Measurements from ENCODE around the gene NTF3.

The NTF3 gene

DNA sequence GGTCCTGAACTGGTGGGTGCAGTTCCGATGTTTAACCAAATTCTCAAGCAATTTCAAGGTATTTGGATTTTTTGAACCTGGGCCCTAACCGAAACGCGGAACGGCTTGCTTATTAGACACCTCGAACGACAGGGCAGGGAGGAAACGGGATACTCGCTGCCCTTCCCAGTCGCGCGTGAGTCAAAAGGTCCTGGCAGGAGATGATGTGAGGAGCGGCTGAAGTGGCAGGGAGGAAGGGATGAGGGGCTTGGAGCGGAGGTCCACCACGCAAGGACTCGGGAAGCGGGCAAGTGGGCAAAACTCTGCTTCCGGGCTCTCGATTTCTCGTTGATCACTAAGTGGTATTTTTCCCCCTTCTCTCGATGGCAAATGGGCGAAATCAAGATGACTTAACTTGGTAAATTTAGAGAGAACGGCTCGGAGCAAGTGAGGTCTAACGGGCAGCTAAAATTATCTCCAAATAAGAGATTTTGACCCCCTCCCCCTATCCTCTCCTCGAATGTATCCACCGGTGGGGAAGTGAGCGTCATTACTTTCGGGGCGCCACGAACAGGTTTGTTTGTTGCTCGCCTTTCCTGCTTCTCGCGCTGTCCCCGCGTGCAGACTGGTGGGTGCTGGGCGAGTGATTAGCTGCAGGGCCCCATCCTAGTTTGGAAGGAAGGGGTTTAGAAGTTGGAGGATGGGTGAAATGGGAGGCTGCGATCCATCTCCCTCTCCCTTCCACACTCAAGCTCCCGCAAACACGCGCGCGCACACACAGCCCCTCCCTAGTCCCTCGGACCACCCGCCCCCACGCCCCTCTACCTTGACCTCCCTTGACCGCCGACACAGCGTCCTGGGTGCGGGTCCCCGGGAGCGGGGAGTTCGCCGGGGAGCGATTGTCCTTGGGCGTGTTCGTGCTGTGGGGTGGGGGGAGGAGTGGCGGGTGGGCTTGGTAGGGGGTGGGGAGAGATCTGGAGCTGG, 986 bp upstream of the NTF3 start:
- no peak for DNase-seq (ENCODE audit: low spot score)
- CTCF ChIA-PET = no interaction called here
- POLR2A ChIA-PET (ENCODE audit: low non-redundant PET) = no interaction called here
- H3K27ac ChIP-seq = no peak overlapping the region
- TF ChIP-seq, protein P1, sequence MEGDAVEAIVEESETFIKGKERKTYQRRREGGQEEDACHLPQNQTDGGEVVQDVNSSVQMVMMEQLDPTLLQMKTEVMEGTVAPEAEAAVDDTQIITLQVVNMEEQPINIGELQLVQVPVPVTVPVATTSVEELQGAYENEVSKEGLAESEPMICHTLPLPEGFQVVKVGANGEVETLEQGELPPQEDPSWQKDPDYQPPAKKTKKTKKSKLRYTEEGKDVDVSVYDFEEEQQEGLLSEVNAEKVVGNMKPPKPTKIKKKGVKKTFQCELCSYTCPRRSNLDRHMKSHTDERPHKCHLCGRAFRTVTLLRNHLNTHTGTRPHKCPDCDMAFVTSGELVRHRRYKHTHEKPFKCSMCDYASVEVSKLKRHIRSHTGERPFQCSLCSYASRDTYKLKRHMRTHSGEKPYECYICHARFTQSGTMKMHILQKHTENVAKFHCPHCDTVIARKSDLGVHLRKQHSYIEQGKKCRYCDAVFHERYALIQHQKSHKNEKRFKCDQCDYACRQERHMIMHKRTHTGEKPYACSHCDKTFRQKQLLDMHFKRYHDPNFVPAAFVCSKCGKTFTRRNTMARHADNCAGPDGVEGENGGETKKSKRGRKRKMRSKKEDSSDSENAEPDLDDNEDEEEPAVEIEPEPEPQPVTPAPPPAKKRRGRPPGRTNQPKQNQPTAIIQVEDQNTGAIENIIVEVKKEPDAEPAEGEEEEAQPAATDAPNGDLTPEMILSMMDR (conservative IDR thresholded peaks at IDR 0.05; ENCODE audit: low read depth) = no peak

DNA sequence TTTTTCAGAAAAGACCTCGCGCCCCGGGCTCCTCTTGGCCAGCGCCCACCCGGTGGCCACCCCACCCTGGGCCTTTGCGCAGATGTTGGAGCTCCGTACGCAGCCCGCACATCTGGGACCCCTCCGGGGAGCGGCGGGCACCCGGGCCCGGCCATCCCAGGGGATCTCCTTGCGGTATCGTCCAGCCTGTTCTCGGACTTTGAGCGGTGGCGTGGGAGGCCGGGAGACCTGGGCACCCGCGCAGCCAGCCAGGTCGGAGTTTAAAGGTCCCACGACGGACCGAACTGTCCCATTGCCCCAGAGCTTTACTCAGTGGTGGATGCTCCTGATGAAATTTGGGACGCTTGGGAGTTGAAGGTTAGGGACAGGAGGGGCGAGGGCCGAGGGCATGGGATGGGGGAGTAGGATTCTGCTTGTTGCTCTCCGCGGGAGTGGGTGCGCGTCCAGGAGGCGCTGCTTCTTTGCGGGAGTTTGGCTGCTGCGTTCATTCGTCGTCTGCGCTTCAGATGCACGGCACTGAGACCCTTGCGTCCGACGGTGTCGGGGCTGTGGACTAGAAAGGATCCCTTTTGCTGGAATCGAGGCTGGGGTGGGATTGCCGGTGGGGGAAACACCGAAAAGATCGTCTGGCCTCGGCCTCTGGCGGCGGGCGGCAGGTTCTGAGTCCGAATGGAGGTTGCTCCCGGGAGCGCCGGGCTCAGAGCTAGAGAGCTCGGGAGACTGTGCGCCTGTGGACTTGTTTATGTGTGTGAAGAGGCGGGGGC, 1.4 kb downstream of the NTF3 start:
- H3K27ac ChIP-seq = no peak overlapping the region
- ChIA-PET CTCF (interaction anchor here (0.9 kb wide), 1 partner anchor 10 kb away, joined by 3 read pairs; no protein-coding TSS in a partner anchor), POLR2A (ENCODE audit: low non-redundant PET) (no interaction called here)
- no peak for DNase-seq (ENCODE audit: low spot score)
- TF ChIP-seq, protein P1 (conservative IDR thresholded peaks at IDR 0.05; ENCODE audit: low read depth) = no peak

DNA sequence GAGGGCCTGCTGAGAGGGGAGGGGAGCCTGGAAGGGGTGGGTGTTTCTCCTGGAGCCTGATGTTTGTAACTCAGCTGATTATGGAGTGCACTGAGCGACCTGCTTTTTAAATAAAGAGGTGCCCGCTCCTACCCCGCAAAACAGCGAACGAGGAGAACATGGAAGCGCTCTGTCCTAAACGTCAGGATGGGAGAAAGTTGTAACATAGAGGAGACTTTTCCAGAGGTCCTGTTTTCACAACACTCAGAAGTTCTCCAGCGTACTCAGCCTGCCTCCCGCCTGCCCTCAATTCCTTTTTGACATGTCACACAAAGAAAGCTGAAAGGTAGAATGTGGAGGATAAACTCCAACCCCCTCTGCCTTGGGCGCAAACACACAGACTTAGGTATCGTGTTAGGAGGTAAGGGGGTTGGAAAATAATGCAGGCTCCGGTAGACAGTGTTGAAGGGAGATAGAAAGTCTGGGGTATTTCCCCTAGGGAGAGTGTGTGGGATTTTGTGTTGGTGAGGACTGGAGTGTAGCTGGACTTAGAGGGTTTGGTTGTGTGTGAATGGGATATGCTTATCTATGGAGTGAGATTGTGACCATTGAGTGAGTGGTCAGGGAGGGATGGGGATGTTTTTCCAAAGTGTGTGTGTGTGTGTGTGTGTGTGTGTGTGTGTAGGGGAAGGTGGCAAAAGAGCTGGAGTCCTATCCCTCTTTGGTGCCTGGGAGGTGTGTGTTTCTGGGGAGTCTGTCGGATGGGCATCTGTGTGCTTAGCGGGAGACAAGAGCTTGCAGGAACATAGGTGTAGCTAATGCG, 2.1 kb downstream of the NTF3 start:
- CTCF ChIA-PET = no interaction called here

DNA sequence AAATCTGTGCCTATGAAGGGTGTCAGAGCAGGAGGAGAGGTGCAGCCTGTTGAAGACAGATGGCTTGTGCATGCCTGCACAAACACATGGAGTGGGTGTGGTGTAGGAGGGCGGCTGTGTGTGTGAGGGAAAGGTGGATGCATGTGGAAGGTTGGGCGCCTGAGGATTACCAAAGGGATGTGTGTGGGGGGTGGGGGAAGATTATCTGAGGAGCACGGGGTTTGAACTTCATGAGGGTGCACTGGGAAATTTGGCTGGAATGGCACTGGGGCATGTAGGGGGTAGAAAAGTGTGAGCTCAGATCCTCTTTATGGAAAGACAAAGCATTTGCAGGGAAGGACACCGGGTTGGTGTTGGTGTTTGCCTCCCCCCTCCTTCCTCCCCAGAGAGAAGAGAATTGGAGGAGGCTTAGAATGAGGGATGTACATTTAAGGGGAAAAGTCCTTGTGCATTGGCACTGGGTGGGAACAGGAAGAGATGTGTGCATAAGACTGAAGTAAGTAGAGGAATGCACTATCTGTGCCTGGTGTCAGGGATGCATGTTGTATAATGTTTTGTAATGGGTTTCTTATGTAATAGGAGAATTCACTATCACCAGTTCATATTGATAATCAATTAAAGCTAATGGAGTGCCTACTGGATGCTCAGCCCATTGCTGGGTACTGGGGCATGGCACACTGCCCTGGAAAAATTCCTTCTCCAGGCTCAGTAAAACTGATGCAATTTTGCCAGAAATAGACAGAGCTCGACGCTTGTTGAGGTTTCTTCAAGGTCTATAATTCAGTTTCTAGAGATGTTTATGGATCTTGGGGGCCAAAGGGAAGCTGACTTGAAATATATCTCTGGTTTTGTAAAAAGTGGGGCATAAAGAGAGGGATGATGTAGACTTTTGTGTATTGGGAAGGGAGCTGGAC, 3.0 kb downstream of the NTF3 start:
- DNase-seq (ENCODE audit: low spot score) = no peak
- POLR2A ChIA-PET (ENCODE audit: low non-redundant PET) = no interaction called here
- no peak overlapping the region for H3K27ac ChIP-seq
- CTCF ChIA-PET = no interaction called here
- TF ChIP-seq, protein P1 (conservative IDR thresholded peaks at IDR 0.05; ENCODE audit: low read depth) = no peak

More for the DNA sequence above, 2.1 kb downstream of the NTF3 start:
- H3K27ac ChIP-seq = no peak overlapping the region
- DNase-seq (ENCODE audit: low spot score) = no peak
- POLR2A ChIA-PET (ENCODE audit: low non-redundant PET) = no interaction called here
- TF ChIP-seq, protein P1 (conservative IDR thresholded peaks at IDR 0.05; ENCODE audit: low read depth) = no peak

DNA sequence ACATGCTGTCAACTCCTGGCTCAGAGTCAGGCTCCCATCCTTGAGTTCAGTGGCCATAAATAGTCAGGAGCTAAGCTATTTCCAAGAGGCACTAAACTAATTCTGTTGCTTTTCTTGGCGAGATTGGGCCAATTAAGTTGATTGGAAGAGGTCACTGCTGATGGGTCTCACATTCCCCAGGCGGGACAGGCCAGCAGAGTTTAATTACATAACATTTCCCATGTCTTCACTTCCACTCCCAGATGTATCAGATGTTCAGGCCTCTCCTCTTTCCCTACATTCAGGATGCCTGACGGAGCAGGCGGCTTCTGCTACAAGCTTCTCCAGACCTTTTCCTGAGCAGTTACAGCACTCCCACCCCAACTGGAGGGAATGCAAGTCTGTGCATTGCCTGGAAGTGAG, 5.3 kb downstream of the NTF3 start:
- POLR2A ChIA-PET (ENCODE audit: low non-redundant PET) = no interaction called here
- no peak overlapping the region for H3K27ac ChIP-seq
- CTCF ChIA-PET = no interaction called here
- TF ChIP-seq, protein P1 (conservative IDR thresholded peaks at IDR 0.05; ENCODE audit: low read depth) = no peak
- DNase-seq (ENCODE audit: low spot score) = no peak

Data from RWPE1 (cell line).